ENCODE results near the gene DOK3.

DOK3 gene

GRCh38 chr5:177516601-177517568, 7.3 kb upstream of the DOK3 start, which contains the start of gene DDX41:
TSS of gene DDX41 (minus strand) at chr5:177516961. CDS start at chr5:177516945, 16 bp downstream.
- DNase-seq (ENCODE audit: extremely low spot score): peak; percentile 99
- CTCF ChIA-PET: interaction anchor here (0.9 to 2.9 kb wide), 4 partner anchors 11 to 126 kb away, joined by 3 to 22 read pairs (median 4); no protein-coding TSS in a partner anchor
- POLR2A ChIA-PET: no interaction called here
- TF ChIP-seq CTCF (IDR thresholded peaks at IDR 0.05; ENCODE audit: control extremely low read depth, extremely low read depth, low read depth, missing control alignments): no peak

GRCh38 chr5:177515580-177515979, 6.0 kb upstream of the DOK3 start:
- POLR2A ChIA-PET: no interaction called here
- CTCF ChIA-PET: interaction anchor here (0.6 to 2.9 kb wide), 8 partner anchors 9 to 125 kb away, joined by 3 to 22 read pairs (median 3); partner anchors contain the start of gene B4GALT7
- TF ChIP-seq CTCF (IDR thresholded peaks at IDR 0.05; ENCODE audit: control extremely low read depth, extremely low read depth, low read depth, missing control alignments): no peak
- DNase-seq (ENCODE audit: extremely low spot score): no peak

GRCh38 chr5:177514541-177514940, 4.9 kb upstream of the DOK3 start:
- no peak for TF ChIP-seq CTCF (IDR thresholded peaks at IDR 0.05; ENCODE audit: control extremely low read depth, extremely low read depth, low read depth, missing control alignments)
- no peak for DNase-seq (ENCODE audit: extremely low spot score)
- CTCF ChIA-PET: interaction anchor here (1.2 to 1.7 kb wide), 3 partner anchors 10 to 57 kb away, joined by 3 to 8 read pairs (median 4); no protein-coding TSS in a partner anchor
- POLR2A ChIA-PET: no interaction called here

GRCh38 chr5:177513500-177513899, 3.9 kb upstream of the DOK3 start:
- CTCF ChIA-PET: interaction anchor here (1.2 to 1.7 kb wide), 3 partner anchors 11 to 56 kb away, joined by 3 to 8 read pairs (median 4); no protein-coding TSS in a partner anchor
- POLR2A ChIA-PET: no interaction called here
- TF ChIP-seq CTCF (IDR thresholded peaks at IDR 0.05; ENCODE audit: control extremely low read depth, extremely low read depth, low read depth, missing control alignments): no peak
- no peak for DNase-seq (ENCODE audit: extremely low spot score)

- CTCF ChIA-PET: interaction anchor here (1.7 kb wide), 1 partner anchor 12 kb away, joined by 8 read pairs; no protein-coding TSS in a partner anchor
- DNase-seq (ENCODE audit: extremely low spot score): no peak
- POLR2A ChIA-PET: interaction anchor here (0.5 kb wide), 1 partner anchor 16 kb away, joined by 4 read pairs; the partner anchor contains the start of gene PDLIM7
- no peak for TF ChIP-seq CTCF (IDR thresholded peaks at IDR 0.05; ENCODE audit: control extremely low read depth, extremely low read depth, low read depth, missing control alignments)
Measured at GRCh38 chr5:177512736-177513380, 3.2 kb upstream of the DOK3 start.
